GM18870 (cell line): ENCODE results near the gene C4orf46.

Experiments used
- ATAC-seq: cut with Tn5 transposase; IDR thresholded peaks from one replicate; pipeline ENCODE4 v1.9.1; 2021; ENCODE audit warnings: moderate library complexity; ENCODE audit not compliant: unreplicated experiment

The C4orf46 gene

DNA sequence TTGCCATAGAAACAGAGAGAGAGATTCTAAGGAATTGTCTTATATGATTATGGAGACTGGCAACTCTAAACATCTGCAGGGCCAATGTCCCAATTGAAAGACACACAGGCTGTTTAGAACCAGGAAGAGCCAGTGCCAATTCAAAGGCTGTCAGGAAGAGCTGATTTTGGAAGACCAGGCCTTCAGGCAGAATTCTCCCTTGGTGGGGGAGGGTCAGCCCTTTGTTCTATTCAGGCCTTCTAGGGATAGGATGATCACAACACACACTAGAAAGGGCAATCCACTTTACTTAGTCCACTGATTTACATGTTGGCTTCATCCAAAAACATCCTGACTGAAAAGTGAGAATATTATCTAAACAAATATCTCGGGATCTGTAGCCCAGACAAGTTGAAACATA is 15.2 kb downstream of the C4orf46 start:
- ATAC-seq: no peak

GRCh38 chr4:158652920-158653319 is 18.8 kb downstream of the C4orf46 start:
- peak; percentile 53 for ATAC-seq

DNA sequence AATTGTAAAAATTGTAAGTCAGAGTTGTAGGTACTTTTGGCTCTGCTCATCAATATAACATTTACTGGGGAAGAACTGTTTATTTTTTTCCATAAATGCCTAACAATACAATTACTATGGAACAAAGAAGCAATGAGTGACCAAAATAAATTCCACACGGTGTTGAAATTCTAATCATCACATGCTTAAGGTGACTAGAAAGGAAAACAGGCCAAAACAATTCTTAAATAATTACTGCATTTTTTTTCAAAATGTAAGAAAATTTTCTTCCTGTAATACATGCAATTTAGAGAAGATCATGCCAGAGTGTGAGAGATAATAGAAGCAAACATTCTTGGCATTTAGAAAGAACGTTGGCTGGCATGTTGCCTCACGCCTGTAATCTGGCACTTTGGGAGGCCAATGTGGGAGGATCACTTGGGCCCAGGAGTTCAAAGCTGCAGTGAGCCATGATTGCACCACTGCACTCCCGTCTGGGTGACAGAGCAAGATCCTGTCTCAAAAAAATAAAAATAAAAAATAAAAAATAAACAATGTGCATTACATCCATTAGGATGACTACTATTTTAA is 22.5 kb downstream of the C4orf46 start:
- ATAC-seq: no peak

GRCh38 chr4:158644760-158645159 is 26.9 kb downstream of the C4orf46 start:
- no peak for ATAC-seq

DNA sequence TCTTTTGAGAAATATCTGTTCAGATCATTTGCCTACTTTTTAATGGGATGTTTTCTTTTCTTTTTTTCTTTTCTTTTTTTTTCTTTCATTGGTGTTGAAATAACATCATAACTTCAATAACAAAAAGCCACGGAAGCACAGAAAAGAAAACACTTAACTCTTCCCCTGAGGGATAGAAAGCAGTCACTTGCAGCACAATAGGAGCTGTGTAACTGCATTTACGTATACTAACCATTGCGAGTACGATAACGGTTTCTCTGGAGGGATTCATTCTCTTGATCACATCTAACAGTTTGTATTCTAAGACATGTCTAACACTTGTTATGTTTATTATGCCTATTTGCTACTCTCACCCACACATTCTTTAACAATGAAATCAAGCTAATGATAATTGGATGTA is 27.3 kb downstream of the C4orf46 start:
- ATAC-seq: no peak

GRCh38 chr4:158636619-158637018 is 35.1 kb downstream of the C4orf46 start:
- no peak for ATAC-seq

DNA sequence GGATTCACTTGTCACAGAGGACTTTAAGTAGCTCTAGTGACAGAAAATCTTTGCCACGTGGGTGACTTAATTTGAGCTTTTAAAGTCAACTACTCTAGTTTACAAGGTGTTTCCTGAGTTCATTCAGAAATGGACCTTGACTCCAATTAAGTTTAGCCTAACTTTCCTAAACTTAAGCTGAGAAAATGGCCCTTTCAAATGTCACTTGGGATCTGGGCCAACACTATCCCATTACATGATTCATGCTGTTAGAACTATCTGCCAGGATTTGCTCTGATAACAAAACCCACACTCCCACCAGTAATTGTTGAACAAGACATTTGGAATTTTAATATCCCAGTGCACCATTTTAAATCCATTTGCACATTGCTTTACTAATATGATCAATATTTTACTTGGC is 40.8 kb downstream of the C4orf46 start:
- ATAC-seq: no peak

- no peak for ATAC-seq
These were observed 46.1 kb downstream of the C4orf46 start for GRCh38 chr4:158625544-158625943.

- ATAC-seq: peak; percentile 90
These were observed 46.7 kb downstream of the C4orf46 start for GRCh38 chr4:158624889-158625478.

DNA sequence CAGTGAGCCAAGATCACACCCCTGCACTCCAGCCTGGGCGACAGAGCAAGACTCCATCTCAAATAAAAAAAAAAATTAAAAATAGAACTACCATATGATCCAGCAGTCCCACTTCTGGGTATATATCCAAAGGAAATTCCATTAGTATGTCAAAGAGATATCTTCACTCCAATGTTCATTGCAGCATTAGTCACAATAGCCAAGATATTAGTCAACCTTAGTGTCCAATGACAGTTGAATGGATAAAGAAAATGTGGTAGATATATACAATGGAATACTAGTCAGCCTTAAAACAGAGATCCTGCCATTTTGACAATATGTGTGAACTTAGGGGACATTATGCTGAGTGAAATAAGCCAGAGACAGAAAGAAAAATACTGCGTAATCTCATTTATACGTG is 49.4 kb downstream of the C4orf46 start:
- no peak for ATAC-seq

- ATAC-seq: peak; percentile 39
These were observed 50.0 kb downstream of the C4orf46 start for GRCh38 chr4:158621729-158622128.

DNA sequence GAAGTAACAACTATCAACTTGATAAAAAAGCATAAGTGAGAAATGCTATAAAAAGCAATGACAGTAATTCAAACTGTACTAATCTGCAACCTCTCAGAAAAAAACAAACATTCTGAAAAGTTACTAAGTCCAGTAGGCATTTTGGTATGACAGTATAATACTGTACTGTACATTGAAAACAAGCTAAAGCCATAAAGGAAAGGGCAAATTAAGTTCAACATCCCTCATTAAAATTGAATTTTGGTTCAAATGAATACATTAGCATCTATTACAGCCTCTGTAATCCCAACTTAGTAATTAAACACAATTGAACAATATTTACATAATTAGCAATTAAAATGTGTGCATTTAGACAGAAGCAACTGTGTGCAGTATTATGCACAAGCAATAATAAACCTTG is 53.7 kb downstream of the C4orf46 start:
- ATAC-seq: no peak
